Osteoblast (primary cell): Measurements from ENCODE around the gene ASPDH. TPM values are rescaled to one million over a fixed set of nuclear protein-coding genes. Genes with fewer than 3 reads are reported as not detected.
"Not testable (repeated sequence)": the region's sequence is repeated elsewhere in the genome, so short reads cannot be mapped to it uniquely, and the experiment has no call there.

Experiments used
- DNase-seq: peaks from one replicate; pipeline ENCODE4 v3.0.0; 2011; ENCODE audit warnings: low spot score, mixed read lengths; ENCODE audit not compliant: insufficient read length; ENCODE audit errors: missing footprints
- H2AFZ ChIP-seq: 2 replicates; pipeline ENCODE4 v1.6.0; 2011; ENCODE audit warnings: mild to moderate bottlenecking, low read length
- H3K27ac ChIP-seq: 2 replicates; pipeline ENCODE4 v1.5.1; 2011; ENCODE audit warnings: mild to moderate bottlenecking, low read depth, low read length, moderate library complexity
- H3K27me3 ChIP-seq: 2 replicates; pipeline ENCODE4 v1.6.0; 2012; ENCODE audit warnings: mild to moderate bottlenecking, control low read depth, inconsistent platforms, low read length, moderate library complexity; ENCODE audit not compliant: insufficient read depth
- H3K36me3 ChIP-seq: 2 replicates; pipeline ENCODE4 v1.5.1; 2011; ENCODE audit warnings: mild to moderate bottlenecking, low read length, control low read depth, moderate library complexity; ENCODE audit not compliant: insufficient read depth
- H3K4me1 ChIP-seq: 2 replicates; pipeline ENCODE4 v1.5.1; 2011; ENCODE audit warnings: mild to moderate bottlenecking, low read length, control low read depth, moderate library complexity; ENCODE audit not compliant: insufficient read depth
- H3K4me2 ChIP-seq: 2 replicates; pipeline ENCODE4 v1.6.0; 2011; ENCODE audit warnings: mild to moderate bottlenecking, low read length; ENCODE audit not compliant: insufficient read depth
- H3K4me3 ChIP-seq: fragments of 200-600 bp; sonication (generic); 3 replicates; pipeline ENCODE4 v1.5.1; 2012; ENCODE audit warnings: mild to moderate bottlenecking, low read length, inconsistent platforms; ENCODE audit not compliant: insufficient read depth
- H3K79me2 ChIP-seq: 2 replicates; pipeline ENCODE4 v1.6.0; 2012; ENCODE audit warnings: mild to moderate bottlenecking, low read length, control low read depth, inconsistent platforms; ENCODE audit not compliant: insufficient read depth
- H3K9me3 ChIP-seq: 2 replicates; pipeline ENCODE4 v1.5.1; 2011; ENCODE audit warnings: low read depth, low read length, control low read depth
- H4K20me1 ChIP-seq: 2 replicates; pipeline ENCODE4 v1.6.0; 2012; ENCODE audit warnings: mild to moderate bottlenecking, low read length, control low read depth; ENCODE audit not compliant: insufficient read depth
- CTCF ChIP-seq: IDR thresholded peaks from 2 replicates; pipeline ENCODE4 v1.5.1; 2011; ENCODE audit warnings: mild to moderate bottlenecking, low read depth, low read length, moderate library complexity; ENCODE audit errors: extremely low read depth
- total RNA-seq: library from RNA; depleted of rRNA; stranded (reverse); fragments of >200 nt; gene quantifications from 2 replicates; pipeline ENCODE4 v1.2.3, GENCODE V29; 2012

ASPDH gene
- total RNA-seq, 1 donor, result not detected

- H3K4me3 ChIP-seq, result no peak overlapping the region
- H4K20me1 ChIP-seq, result peaks cover 23% of the 10 kb centered on the region
- H3K4me1 ChIP-seq, result peaks cover 7% of the 10 kb centered on the region
- no peak overlapping the region for H2AFZ ChIP-seq
- H3K4me2 ChIP-seq, result no peak overlapping the region
- H3K79me2 ChIP-seq, result peaks cover 23% of the 10 kb centered on the region
- DNase-seq, result no peak
- no peak overlapping the region for H3K27ac ChIP-seq
- no peak for TF ChIP-seq CTCF
- peaks cover 10% of the 10 kb centered on the region for H3K36me3 ChIP-seq
- H3K27me3 ChIP-seq, result no peaks in the 10 kb centered on the region
- no peaks in the 10 kb centered on the region for H3K9me3 ChIP-seq
These were observed 38.6 kb downstream of the ASPDH start for GRCh38 chr19:50475101-50475568.

- H3K4me1 ChIP-seq, H3K27me3 ChIP-seq, H3K4me2 ChIP-seq, H2AFZ ChIP-seq, H3K36me3 ChIP-seq, H3K27ac ChIP-seq, H3K9me3 ChIP-seq, DNase-seq, H3K4me3 ChIP-seq: not testable (repeated sequence)
- Histone ChIP-seq H3K79me2 (peaks cover 12% of the 10 kb centered on the region), H4K20me1 (peaks cover 11% of the 10 kb centered on the region)
These were observed 40.4 kb downstream of the ASPDH start for GRCh38 chr19:50473336-50473735.

GRCh38 chr19:50468818-50469217 is 44.9 kb downstream of the ASPDH start:
- Histone ChIP-seq H3K79me2 (no peaks in the 10 kb centered on the region), H3K27ac (no peak overlapping the region), H2AFZ (no peak overlapping the region), H4K20me1 (no peaks in the 10 kb centered on the region), H3K9me3 (no peaks in the 10 kb centered on the region), H3K4me3 (no peak overlapping the region), H3K4me1 (no peaks in the 10 kb centered on the region), H3K4me2 (no peak overlapping the region), H3K36me3 (no peaks in the 10 kb centered on the region), H3K27me3 (no peaks in the 10 kb centered on the region)
- DNase-seq, result no peak
- TF ChIP-seq CTCF, result no peak

DNA sequence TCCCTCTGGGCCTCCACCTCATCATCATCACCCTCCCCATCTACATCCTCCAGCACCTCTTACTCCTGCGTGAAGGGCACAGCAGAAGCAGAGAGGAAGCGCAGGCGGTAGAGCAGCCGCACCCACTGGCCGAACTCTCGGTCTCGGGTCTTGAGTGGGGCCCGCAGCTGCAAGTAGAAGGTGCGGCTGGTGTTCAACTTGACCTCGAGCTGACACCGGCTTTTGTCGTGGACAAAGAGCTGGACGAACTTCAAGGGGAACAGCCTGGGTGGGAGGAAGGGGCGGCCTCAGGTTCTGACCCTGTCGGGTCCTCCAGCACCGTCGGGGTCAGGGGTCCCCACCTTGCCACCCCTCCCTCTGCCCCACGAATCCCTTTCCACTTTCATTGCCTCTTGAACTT is 46.1 kb downstream of the ASPDH start:
- no peaks in the 10 kb centered on the region for H3K9me3 ChIP-seq
- no peak for DNase-seq
- TF ChIP-seq CTCF, result no peak

More for the DNA sequence above, 46.1 kb downstream of the ASPDH start:
- no peak overlapping the region for H2AFZ ChIP-seq
- H3K27ac ChIP-seq, result no peak overlapping the region
- H4K20me1 ChIP-seq, result no peaks in the 10 kb centered on the region
- no peak overlapping the region for H3K4me2 ChIP-seq
- no peaks in the 10 kb centered on the region for H3K79me2 ChIP-seq
- no peaks in the 10 kb centered on the region for H3K27me3 ChIP-seq
- no peaks in the 10 kb centered on the region for H3K36me3 ChIP-seq
- H3K4me1 ChIP-seq, result no peaks in the 10 kb centered on the region
- H3K4me3 ChIP-seq, result no peak overlapping the region
